ENCODE measurements around the gene ABLIM1. TPM values are rescaled to one million over a fixed set of nuclear protein-coding genes. Genes with fewer than 3 reads are reported as not detected.

Gene ABLIM1
- polyA plus RNA-seq, 1 donor from 2014 or later: 10.1 TPM

DNA sequence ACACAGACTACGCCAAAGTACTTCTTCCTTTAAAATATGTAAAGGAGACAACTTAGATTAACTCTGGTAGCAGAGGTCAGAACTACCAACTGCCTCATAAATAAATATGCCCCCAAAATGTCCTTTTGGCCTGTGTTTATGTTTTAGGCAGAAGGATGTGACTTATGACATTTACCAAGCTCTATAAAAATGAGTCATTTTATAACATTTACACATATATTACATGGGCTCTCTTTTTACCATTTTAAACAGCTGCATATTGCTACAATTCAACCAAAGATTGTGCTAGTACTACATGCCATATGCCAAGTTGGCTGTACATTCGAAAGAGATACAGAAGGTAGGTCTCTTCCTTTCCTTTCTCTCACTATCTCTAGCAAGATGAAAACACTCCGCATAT is 12.4 kb downstream of the ABLIM1 start:
- H3K36me3 ChIP-seq (ENCODE audit: insufficient read depth, low read length): no peaks in the 10 kb centered on the region
- H3K4me3 ChIP-seq (ENCODE audit: low read length): no peak overlapping the region
- no peak for TF ChIP-seq EZH2 (IDR thresholded peaks at IDR 0.05; ENCODE audit: borderline replicate concordance, insufficient read depth, low read length, poor library complexity, severe bottlenecking)
- TF ChIP-seq, protein P1, sequence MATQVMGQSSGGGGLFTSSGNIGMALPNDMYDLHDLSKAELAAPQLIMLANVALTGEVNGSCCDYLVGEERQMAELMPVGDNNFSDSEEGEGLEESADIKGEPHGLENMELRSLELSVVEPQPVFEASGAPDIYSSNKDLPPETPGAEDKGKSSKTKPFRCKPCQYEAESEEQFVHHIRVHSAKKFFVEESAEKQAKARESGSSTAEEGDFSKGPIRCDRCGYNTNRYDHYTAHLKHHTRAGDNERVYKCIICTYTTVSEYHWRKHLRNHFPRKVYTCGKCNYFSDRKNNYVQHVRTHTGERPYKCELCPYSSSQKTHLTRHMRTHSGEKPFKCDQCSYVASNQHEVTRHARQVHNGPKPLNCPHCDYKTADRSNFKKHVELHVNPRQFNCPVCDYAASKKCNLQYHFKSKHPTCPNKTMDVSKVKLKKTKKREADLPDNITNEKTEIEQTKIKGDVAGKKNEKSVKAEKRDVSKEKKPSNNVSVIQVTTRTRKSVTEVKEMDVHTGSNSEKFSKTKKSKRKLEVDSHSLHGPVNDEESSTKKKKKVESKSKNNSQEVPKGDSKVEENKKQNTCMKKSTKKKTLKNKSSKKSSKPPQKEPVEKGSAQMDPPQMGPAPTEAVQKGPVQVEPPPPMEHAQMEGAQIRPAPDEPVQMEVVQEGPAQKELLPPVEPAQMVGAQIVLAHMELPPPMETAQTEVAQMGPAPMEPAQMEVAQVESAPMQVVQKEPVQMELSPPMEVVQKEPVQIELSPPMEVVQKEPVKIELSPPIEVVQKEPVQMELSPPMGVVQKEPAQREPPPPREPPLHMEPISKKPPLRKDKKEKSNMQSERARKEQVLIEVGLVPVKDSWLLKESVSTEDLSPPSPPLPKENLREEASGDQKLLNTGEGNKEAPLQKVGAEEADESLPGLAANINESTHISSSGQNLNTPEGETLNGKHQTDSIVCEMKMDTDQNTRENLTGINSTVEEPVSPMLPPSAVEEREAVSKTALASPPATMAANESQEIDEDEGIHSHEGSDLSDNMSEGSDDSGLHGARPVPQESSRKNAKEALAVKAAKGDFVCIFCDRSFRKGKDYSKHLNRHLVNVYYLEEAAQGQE (IDR thresholded peaks at IDR 0.05; ENCODE audit: borderline replicate concordance): no peak
- no peak for TF ChIP-seq EP300 (conservative IDR thresholded peaks at IDR 0.05; ENCODE audit: poor library complexity, severe bottlenecking)
- TF ChIP-seq TAF1 (IDR thresholded peaks at IDR 0.05; ENCODE audit: low read depth): no peak
- TF ChIP-seq RAD21 (conservative IDR thresholded peaks at IDR 0.05): no peak
- TF ChIP-seq, protein P2, sequence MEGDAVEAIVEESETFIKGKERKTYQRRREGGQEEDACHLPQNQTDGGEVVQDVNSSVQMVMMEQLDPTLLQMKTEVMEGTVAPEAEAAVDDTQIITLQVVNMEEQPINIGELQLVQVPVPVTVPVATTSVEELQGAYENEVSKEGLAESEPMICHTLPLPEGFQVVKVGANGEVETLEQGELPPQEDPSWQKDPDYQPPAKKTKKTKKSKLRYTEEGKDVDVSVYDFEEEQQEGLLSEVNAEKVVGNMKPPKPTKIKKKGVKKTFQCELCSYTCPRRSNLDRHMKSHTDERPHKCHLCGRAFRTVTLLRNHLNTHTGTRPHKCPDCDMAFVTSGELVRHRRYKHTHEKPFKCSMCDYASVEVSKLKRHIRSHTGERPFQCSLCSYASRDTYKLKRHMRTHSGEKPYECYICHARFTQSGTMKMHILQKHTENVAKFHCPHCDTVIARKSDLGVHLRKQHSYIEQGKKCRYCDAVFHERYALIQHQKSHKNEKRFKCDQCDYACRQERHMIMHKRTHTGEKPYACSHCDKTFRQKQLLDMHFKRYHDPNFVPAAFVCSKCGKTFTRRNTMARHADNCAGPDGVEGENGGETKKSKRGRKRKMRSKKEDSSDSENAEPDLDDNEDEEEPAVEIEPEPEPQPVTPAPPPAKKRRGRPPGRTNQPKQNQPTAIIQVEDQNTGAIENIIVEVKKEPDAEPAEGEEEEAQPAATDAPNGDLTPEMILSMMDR (IDR thresholded peaks at IDR 0.05; ENCODE audit: poor library complexity, severe bottlenecking): no peak
- no peak for TF ChIP-seq MXI1 (conservative IDR thresholded peaks at IDR 0.05; ENCODE audit: poor library complexity, severe bottlenecking)
- TF ChIP-seq POLR2AphosphoS5 (IDR thresholded peaks at IDR 0.05): no peak
- TF ChIP-seq SMC3 (conservative IDR thresholded peaks at IDR 0.05; ENCODE audit: poor library complexity): no peak
- H3K27me3 ChIP-seq (ENCODE audit: insufficient read depth, low read depth, low read length): no peaks in the 10 kb centered on the region
- no peaks in the 10 kb centered on the region for H3K79me2 ChIP-seq (replicated peaks; ENCODE audit: insufficient read depth, low read length)
- no peaks in the 10 kb centered on the region for H3K9me3 ChIP-seq (ENCODE audit: low read length)
- no peak overlapping the region for H3K27ac ChIP-seq (ENCODE audit: low read length)
- no peak overlapping the region for H2AFZ ChIP-seq (ENCODE audit: low read depth, low read length)
- H3K4me2 ChIP-seq (ENCODE audit: low read length): no peak overlapping the region
- H3K9me2 ChIP-seq (ENCODE audit: insufficient read depth, low read length): no peaks in the 10 kb centered on the region
- no peak overlapping the region for H3K9ac ChIP-seq (ENCODE audit: low read length)
- no peaks in the 10 kb centered on the region for H4K20me1 ChIP-seq (ENCODE audit: insufficient read depth)
- no peaks in the 10 kb centered on the region for H3F3A ChIP-seq (ENCODE audit: insufficient read depth, low read length, poor library complexity, severe bottlenecking)

DNA sequence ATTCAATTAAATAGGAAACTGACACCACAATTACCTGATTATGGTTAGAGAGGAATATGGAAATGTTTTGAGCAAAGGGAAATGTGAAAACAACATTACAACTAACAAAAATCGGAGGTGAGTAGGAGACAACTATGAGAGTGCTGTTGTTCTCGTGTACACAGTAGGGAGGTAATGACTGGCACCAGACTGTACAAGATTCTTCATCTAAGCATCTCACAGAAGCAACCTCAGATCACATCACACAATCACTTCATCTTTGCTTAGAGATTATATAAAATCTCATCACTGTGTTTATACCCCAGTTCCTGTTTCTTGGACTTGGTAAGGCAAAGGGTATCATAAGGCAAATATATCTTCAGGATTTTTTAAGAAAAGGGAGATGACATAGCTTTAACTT is 14.9 kb downstream of the ABLIM1 start:
- no peak overlapping the region for H3K27ac ChIP-seq (ENCODE audit: low read length)
- H3K27me3 ChIP-seq (ENCODE audit: insufficient read depth, low read depth, low read length): no peaks in the 10 kb centered on the region
- H2AFZ ChIP-seq (ENCODE audit: low read depth, low read length): no peak overlapping the region

More for the DNA sequence above, 14.9 kb downstream of the ABLIM1 start:
- Histone ChIP-seq H4K20me1 (ENCODE audit: insufficient read depth) (no peaks in the 10 kb centered on the region), H3K36me3 (ENCODE audit: insufficient read depth, low read length) (no peaks in the 10 kb centered on the region), H3K9ac (ENCODE audit: low read length) (no peak overlapping the region), H3K4me2 (ENCODE audit: low read length) (no peak overlapping the region), H3K9me2 (ENCODE audit: insufficient read depth, low read length) (no peaks in the 10 kb centered on the region), H3K4me3 (ENCODE audit: low read length) (no peak overlapping the region), H3K9me3 (ENCODE audit: low read length) (no peaks in the 10 kb centered on the region), H3F3A (ENCODE audit: insufficient read depth, low read length, poor library complexity, severe bottlenecking) (no peaks in the 10 kb centered on the region), H3K79me2 (replicated peaks; ENCODE audit: insufficient read depth, low read length) (no peaks in the 10 kb centered on the region)
- TF ChIP-seq MXI1 (conservative IDR thresholded peaks at IDR 0.05; ENCODE audit: poor library complexity, severe bottlenecking) (no peak), RAD21 (conservative IDR thresholded peaks at IDR 0.05) (no peak), POLR2AphosphoS5 (IDR thresholded peaks at IDR 0.05) (no peak), EZH2 (IDR thresholded peaks at IDR 0.05; ENCODE audit: borderline replicate concordance, insufficient read depth, low read length, poor library complexity, severe bottlenecking) (no peak), SMC3 (conservative IDR thresholded peaks at IDR 0.05; ENCODE audit: poor library complexity) (no peak), TAF1 (IDR thresholded peaks at IDR 0.05; ENCODE audit: low read depth) (no peak), EP300 (conservative IDR thresholded peaks at IDR 0.05; ENCODE audit: poor library complexity, severe bottlenecking) (no peak)
- TF ChIP-seq, protein P2 (IDR thresholded peaks at IDR 0.05; ENCODE audit: poor library complexity, severe bottlenecking): no peak
- TF ChIP-seq, protein P1 (IDR thresholded peaks at IDR 0.05; ENCODE audit: borderline replicate concordance): no peak
